AG04450 (cell line): ENCODE results near the gene EFNB3. TPM values are rescaled to one million over a fixed set of nuclear protein-coding genes. Genes with fewer than 3 reads are reported as not detected.

ENCODE experiments used
- CTCF ChIA-PET: fragments of 300-600, 350-600 bp; formaldehyde crosslinking; extraction: SDS; loops from one replicate; lab custom pipeline; 2022; ENCODE audit warnings: antibody characterized with exemption, inconsistent platforms; lab: Charles Lee
- POLR2A ChIA-PET: fragments of 350-600 bp; formaldehyde crosslinking; extraction: SDS; loops from one replicate; lab custom pipeline; 2021; ENCODE audit warnings: antibody characterized with exemption, inconsistent platforms; lab: Yijun Ruan, JAX
- DNase-seq: peaks from one replicate; pipeline ENCODE4 v3.0.0-alpha.2; 2011; ENCODE audit warnings: low read depth, low spot score
- H3K27ac ChIP-seq: one replicate; pipeline ENCODE4 v1.5.1; 2012; ENCODE audit warnings: low read depth, low read length, control low read depth
- H3K27me3 ChIP-seq: one replicate; pipeline ENCODE4 v1.6.0; 2012; ENCODE audit warnings: low read length; ENCODE audit not compliant: control insufficient read depth, insufficient read depth
- H3K4me3 ChIP-seq: 2 replicates; pipeline ENCODE4 v1.5.1; 2011; ENCODE audit warnings: mild to moderate bottlenecking, low read depth, low read length, control low read depth
- H3K9me3 ChIP-seq: 2 replicates; pipeline ENCODE4 v1.5.1; 2012; ENCODE audit warnings: low read length; ENCODE audit not compliant: control insufficient read depth, insufficient read depth
- polyA plus RNA-seq: library from polyadenylated mRNA; depleted of rRNA; stranded (reverse); fragments of >200 nt; gene quantifications from 2 replicates; pipeline ENCODE4 v1.2.3, GENCODE V29; 2011
- TF ChIP-seq, protein P1 (sequence below): IDR thresholded peaks from 2 replicates; pipeline ENCODE4 v1.5.1; 2011; ENCODE audit warnings: low read depth, low read length, control low read depth, inconsistent platforms

The EFNB3 gene
- polyA plus RNA-seq, 1 experiment, result 7.7 TPM

GRCh38 chr17:7714721-7715594, 10.0 kb downstream of the EFNB3 start:
- POLR2A ChIA-PET, result interaction anchor here (1.0 kb wide), 1 partner anchor 28 kb away, joined by 3 read pairs; the partner anchor contains the start of gene TP53
- Histone ChIP-seq H3K27ac (no peak overlapping the region), H3K27me3 (peaks cover 41% of the 10 kb centered on the region), H3K9me3 (no peaks in the 10 kb centered on the region), H3K4me3 (no peak overlapping the region)
- DNase-seq, result no peak
- CTCF ChIA-PET, result interaction anchor here (1.6 kb wide), 1 partner anchor 27 kb away, joined by 5 read pairs; the partner anchor contains the start of genes TP53 and WRAP53
- TF ChIP-seq, protein P1, sequence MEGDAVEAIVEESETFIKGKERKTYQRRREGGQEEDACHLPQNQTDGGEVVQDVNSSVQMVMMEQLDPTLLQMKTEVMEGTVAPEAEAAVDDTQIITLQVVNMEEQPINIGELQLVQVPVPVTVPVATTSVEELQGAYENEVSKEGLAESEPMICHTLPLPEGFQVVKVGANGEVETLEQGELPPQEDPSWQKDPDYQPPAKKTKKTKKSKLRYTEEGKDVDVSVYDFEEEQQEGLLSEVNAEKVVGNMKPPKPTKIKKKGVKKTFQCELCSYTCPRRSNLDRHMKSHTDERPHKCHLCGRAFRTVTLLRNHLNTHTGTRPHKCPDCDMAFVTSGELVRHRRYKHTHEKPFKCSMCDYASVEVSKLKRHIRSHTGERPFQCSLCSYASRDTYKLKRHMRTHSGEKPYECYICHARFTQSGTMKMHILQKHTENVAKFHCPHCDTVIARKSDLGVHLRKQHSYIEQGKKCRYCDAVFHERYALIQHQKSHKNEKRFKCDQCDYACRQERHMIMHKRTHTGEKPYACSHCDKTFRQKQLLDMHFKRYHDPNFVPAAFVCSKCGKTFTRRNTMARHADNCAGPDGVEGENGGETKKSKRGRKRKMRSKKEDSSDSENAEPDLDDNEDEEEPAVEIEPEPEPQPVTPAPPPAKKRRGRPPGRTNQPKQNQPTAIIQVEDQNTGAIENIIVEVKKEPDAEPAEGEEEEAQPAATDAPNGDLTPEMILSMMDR, result no peak

GRCh38 chr17:7715936-7716886, 11.2 kb downstream of the EFNB3 start:
- peak overlapping the region; percentile 11 for H3K27ac ChIP-seq
- H3K4me3 ChIP-seq, result peak overlapping the region; percentile 74
- DNase-seq, result no peak
- ChIA-PET CTCF (interaction anchor here (0.6 to 1.4 kb wide), 5 partner anchors 9 to 109 kb away, joined by 3 to 6 read pairs (median 3); partner anchors contain the start of genes TP53 and WRAP53), POLR2A (interaction anchor here (1.0 kb wide), 2 partner anchors 12 to 29 kb away, joined by 3 to 10 read pairs; partner anchors contain the start of genes EFNB3 and TP53)
- TF ChIP-seq, protein P1, result no peak
- H3K9me3 ChIP-seq, result no peaks in the 10 kb centered on the region
- peaks cover 51% of the 10 kb centered on the region for H3K27me3 ChIP-seq

DNA sequence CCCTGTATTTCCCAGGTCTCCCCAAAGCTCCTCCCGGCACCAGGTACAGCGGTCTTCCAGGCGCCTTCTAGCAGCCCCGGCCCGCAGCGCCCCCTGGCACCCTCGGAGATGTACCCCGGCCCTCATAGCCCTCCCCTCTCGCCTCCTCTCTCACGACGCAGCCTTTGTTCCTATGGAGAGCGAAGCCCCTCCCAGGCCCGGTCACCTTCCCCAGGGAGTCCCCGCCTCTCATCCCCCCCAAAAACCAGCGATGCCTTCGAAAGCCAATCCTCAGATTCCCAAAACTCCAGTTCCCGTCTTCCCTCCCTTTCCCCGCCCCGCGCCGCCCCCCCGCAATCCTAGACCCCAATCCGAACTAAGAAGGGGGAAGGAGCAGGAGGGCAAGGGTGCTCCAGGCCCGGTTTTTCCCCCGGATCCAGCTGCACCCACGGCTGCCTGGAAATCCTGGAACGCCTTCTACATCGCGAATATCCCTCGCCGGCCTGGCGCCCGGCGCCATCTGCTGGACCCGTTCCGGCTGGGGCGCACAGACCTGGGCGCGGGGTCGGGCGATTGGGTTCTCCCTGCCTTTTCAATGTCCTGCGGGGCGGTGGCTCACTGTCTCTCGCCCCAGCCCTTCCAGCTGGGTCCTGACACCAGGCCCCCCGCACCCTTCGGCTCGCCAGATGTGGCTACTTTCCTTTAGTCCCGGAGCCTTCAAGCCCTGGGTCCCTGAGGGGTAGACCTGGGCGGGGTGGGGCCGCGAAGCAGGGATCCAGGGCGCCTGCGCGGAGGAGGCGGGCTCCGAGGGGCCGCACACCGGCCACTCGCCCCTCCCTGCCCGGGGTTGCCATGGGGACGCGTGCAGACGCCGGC, 12.1 kb downstream of the EFNB3 start, which contains the start of gene DNAH2:
Gene DNAH2, plus strand, starts transcription at position 844 of the 855 bp plus-strand sequence. CDS start 1,991 bp downstream, outside the sequence.
- DNase-seq, result peak; percentile 82
- H3K27me3 ChIP-seq, result peaks cover 50% of the 10 kb centered on the region
- peak within 1 kb of the TSS; percentile 11 for H3K27ac ChIP-seq
- peak within 1 kb of the TSS; percentile 74 for H3K4me3 ChIP-seq
- H3K9me3 ChIP-seq, result no peaks in the 10 kb centered on the region
- TF ChIP-seq, protein P1, result peak; percentile 45
- POLR2A ChIA-PET, result interaction anchor here (0.6 to 1.0 kb wide), 3 partner anchors 12 to 444 kb away, joined by 4 to 10 read pairs (median 5); partner anchors contain the start of gene EFNB3
- CTCF ChIA-PET, result interaction anchor here (0.6 to 1.4 kb wide), 11 partner anchors 8 to 502 kb away, joined by 3 to 7 read pairs (median 4); partner anchors contain the start of genes TP53 and WRAP53

- Histone ChIP-seq H3K4me3 (peak overlapping the region; percentile 74), H3K27me3 (peaks cover 43% of the 10 kb centered on the region), H3K9me3 (no peaks in the 10 kb centered on the region), H3K27ac (no peak overlapping the region)
- ChIA-PET POLR2A (interaction anchor here (0.6 to 1.0 kb wide), 2 partner anchors 13 to 443 kb away, joined by 4 to 10 read pairs; partner anchors contain the start of gene EFNB3), CTCF (interaction anchor here (0.7 kb wide), 4 partner anchors 10 to 502 kb away, joined by 3 to 7 read pairs (median 4); no protein-coding TSS in a partner anchor)
- TF ChIP-seq, protein P1, result no peak
- DNase-seq, result no peak
Observed at GRCh38 chr17:7717756-7718350, 12.9 kb downstream of the EFNB3 start.
